ENCODE measurements around the gene C1QL4.
A peak's percentile ranks its signal among the peaks of the same experiment; 100 is the strongest.
"Not testable (repeated sequence)": the region's sequence is repeated elsewhere in the genome, so short reads cannot be mapped to it uniquely, and the experiment has no call there.

The C1QL4 gene

DNA sequence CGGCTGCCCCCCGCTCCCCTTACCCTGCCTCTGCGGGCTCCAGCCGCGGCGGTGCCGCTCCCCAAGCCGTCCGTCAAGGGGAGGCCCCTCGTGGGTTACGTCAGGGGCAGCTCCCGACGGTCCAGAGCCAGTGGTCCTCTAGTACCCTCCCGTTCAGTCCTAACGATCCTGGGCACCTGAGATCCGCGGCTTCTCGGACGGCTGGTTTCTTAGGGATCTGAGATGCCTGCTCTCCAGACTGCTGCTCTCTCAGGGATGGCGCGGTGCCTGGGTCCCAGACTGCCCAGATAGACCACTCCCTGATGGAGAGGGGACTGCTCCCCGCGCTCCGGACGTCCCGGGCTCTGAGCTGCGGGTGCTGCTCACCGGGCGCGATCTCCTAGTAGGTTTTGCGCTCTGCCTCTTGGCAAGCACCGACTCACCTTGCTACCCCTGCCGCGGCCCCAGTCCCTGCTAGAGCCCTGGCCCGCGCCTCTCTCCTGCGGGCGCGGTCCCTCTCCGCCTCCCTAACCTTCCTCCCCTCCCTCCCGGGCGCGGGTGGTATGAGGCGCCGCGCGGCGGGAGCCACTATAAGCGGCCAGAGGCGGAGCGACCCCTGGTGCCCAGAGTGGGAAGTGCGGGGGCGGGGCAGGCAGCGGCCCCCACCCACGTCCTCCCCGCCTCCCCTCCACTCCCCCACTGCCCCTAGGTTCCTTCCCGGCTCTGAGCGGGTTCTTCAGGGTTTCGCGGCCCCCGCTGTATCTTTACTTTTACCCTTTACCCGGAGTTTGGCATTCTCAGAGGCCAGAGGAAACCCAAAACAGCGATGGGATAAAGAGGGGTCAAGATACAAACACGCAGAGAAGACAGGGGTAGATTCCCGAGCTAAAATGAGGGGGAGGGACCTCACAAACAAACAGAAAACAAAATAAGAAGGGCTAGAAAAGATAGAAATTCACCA, at the start of gene C1QL4:
TSS of gene C1QL4 (minus strand) at position 544 of the 940 bp plus-strand sequence. CDS start 711 bp downstream, outside the sequence.
- peak; percentile 83 for DNase-seq

DNA sequence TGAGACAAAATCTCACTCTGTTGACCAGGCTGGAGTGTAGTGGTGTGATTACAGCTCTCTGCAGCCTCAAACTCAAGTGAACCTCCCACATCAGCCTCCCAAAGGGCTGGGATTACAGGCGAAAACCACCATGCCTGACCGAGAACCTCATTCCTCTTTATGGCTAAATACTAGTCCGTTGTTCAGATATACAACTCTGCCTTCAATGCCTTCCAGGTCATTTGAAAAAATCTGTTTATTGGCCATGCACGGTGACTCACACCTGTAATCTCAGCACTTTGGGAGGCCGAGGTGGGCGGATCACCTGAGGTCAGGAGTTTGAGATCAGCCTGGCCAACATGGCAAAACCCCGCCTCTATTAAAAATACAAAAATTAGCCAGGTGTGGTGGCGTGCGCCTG, 43.2 kb upstream of the C1QL4 start:
- not testable (repeated sequence) for DNase-seq

GRCh38 chr12:49377386-49377785, 40.4 kb upstream of the C1QL4 start:
- no peak for DNase-seq

DNA sequence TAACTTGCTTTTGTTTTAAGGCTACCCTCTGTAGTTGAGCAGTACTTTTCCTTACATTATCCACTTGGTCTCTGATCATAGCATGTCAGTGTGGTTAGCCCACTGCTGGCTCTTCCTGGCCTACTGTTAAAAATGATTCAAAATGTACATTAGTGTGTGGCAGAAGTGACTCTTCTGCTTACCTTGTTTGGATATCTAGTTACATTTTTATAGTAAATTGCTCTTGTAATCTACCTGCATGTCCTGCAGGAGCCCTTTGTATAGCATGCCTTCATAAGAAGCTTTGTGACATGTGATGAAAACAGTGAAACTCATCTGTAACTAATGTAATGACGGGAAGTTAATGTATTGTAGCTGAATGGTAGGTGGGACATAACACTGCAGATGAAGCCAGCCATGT, 38.4 kb upstream of the C1QL4 start:
- DNase-seq = no peak

DNA sequence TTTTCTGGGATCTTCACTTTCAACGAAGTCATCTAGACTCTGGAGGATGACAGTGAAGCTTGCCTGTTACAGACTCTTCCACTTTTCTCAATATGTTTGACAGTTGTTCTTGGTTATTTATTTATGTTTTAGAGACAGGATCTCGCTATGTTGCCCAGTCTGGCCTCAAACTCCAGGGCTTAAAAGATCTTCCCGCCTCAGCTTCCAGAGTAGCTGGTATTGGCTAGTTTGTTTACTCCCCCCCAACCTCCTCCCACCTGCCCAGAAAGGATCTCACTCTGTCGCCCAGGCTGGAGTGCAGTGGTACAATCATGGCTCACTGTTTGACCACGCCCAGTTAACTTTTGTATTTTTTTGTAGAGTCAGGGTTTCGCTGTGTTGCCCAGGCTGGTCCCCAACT, 33.6 kb upstream of the C1QL4 start:
- DNase-seq = no peak

DNA sequence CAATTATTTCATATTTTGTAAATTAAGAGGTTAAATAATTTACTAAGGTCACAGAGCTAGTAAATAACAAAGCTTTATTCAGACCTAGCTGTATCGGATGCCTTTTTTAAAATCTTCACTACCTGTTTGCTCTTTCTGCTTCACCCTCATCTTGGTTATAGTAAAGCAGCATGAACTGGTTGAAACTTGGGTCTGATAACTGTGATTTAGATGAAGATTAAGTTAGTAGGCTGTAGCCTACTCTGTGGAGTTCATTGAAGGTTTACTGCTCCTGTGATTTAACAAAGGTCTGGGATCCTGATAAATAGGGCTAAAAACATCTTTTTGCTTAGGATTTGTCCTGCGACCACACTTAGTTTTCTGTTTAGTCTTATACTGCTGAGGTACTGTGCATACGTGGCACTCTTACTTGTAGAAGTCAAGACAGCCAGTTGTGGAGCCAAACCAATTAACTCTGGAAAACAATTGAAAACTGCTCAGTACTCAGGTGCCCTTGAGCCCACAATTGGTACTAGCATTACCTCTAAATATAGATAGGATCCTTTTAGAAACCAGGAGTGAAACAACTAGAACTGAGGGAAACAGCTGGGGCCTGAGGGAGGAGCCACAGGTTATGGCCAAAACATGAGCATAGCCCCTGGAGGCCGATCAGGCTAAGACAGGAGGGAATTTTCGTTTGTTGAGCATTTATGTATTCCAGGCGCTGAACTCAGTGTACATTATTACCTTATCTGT, 32.6 kb upstream of the C1QL4 start:
- no peak for DNase-seq

- no peak for DNase-seq
Observed at GRCh38 chr12:49368240-49368600, 31.2 kb upstream of the C1QL4 start.

- DNase-seq = no peak
Observed at GRCh38 chr12:49367381-49368239, 30.6 kb upstream of the C1QL4 start, which contains the start of gene SPATS2. SPATS2 (plus strand) TSS chr12:49367462; CDS start chr12:49461013, 93,551 bp downstream.

- DNase-seq = peak; percentile 89
Observed at GRCh38 chr12:49366652-49367380, 29.8 kb upstream of the C1QL4 start.

GRCh38 chr12:49366096-49366651, 29.2 kb upstream of the C1QL4 start:
- DNase-seq = no peak

DNA sequence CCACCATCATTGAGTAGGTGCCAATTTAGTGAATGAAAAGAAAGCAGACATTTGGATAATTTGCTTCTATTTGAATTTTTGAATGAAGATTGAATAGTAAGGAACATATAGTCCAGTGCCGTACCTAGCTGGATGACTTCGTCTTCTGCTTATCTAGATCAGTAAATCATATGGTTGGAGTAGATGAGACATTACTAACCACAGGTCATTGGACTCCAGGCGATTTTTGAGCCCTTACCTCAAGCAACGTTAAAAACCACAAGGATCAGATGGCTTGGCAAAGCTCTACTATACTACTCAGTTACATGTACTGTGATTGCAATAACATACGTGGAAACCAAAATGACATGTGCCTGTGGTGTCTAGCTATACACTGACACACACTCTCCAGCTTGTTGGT, 28.6 kb upstream of the C1QL4 start:
- no peak for DNase-seq

DNA sequence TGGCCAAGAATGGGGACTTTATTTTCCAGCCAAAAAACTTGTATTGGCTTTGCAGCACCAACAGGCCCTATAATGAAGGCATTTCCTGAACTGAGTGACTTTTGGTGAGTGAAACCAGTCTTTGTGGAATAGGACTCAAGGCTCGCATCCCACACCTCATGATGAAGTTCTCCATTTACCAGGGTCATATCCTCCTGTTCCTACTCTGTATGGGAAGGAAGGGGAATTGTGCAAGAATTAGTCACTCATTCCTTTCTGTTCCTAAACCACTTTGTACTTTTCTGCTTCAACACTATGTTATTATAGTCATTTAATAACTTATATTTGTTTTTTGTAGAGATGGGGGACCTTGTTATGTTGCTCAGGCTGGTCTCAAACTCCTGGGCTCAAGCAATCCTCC, 28.0 kb upstream of the C1QL4 start:
- DNase-seq = no peak

- DNase-seq = no peak
Observed at GRCh38 chr12:49362077-49362476, 25.1 kb upstream of the C1QL4 start.

DNA sequence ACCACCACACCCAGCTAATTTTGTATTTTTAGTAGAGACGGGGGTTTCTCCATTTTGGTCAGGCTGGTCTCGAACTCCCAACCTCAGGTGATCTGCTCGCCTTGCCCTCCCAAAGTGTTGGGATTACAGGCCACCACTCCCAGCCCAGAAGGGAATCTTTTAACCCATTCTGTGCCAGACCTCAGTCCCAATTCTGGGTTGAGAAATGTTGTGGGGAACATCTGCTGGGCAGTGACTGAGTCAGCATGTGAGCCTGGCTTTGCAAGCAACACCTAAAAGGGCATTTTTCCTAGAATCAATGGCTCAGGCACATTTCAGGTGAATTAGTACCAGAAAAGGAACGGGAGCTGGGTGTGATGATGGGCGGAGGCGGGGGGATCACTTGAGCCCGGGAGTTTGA, 22.7 kb upstream of the C1QL4 start:
- no peak for DNase-seq

DNA sequence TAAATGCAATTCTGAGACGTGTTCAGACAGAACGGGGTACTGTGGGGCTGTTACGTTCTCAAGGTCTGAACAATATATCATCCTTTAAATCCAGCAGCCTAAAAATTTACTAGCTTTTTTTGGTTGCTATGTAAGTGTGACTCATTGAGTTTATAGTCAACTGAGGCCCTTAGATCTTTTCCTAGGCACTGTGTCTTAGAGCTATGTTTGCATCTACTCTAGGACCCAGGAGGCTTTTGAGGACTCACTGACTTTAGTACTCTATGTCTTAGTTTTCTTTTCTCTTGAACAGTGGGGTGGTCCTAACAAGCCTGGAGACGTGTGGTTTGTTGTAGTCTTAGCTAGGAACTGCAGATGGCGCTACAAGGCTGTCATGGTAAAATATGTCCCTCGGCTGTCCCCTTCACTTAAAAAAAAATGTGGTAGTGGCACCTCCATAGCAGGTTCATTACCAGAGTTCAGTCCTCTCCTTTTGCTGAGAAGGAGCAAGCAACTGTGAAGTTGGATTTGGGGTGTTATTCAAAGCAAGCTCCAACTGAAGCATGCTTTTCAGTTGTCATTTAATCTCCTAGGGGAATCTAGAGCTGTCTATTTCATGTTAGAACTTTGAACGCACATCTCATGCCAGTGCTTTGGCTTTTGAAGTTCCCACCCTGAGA, 21.6 kb upstream of the C1QL4 start:
- DNase-seq = peak; percentile 65

DNA sequence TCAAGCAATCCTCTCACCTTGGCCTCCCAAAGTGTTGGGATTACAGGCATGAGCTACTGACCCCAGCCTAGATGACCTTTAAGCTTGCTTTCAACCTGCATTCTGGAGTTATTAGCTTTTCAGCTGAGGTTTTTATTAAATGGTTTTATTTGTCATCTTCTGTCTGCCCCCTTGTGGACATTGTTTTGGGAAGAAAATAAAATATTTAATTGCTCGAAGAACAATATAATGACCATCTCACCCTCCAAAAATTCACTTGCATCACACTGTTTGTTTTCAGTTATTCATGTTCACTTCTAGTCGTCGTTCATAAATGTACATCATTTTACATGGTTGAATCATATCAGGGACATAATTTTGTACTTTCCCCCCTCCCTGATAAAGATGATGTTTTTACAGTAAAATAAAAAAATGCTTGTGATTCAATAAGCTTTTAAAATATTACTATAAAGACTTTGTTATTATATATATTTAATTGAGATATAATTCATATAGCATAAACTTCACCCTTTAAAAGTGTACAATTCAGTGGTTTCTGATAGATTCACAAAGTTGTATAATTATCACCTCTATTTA, 20.2 kb upstream of the C1QL4 start:
- DNase-seq = no peak

- DNase-seq = no peak
Observed at GRCh38 chr12:49355913-49356312, 18.9 kb upstream of the C1QL4 start.

GRCh38 chr12:49352351-49352750, 15.4 kb upstream of the C1QL4 start:
- DNase-seq = no peak

GRCh38 chr12:49349266-49349665, 12.3 kb upstream of the C1QL4 start:
- DNase-seq = no peak

GRCh38 chr12:49348781-49349180, 11.8 kb upstream of the C1QL4 start:
- DNase-seq = no peak
